Measurements from ENCODE around the gene KCNQ2.

Gene KCNQ2

GRCh38 chr20:63508072-63508768 is 35.8 kb upstream of the KCNQ2 start:
- Histone ChIP-seq H2AFZ (ENCODE audit: low read depth, low read length) (no peak overlapping the region), H3K9me3 (ENCODE audit: low read length) (peaks cover 17% of the 10 kb centered on the region), H3K4me1 (ENCODE audit: insufficient read depth, low read length) (peaks cover 9% of the 10 kb centered on the region), H3K36me3 (ENCODE audit: insufficient read depth, low read length) (no peaks in the 10 kb centered on the region), H3K27me3 (ENCODE audit: insufficient read depth, low read length) (no peaks in the 10 kb centered on the region), H3K4me3 (ENCODE audit: low read length) (no peak overlapping the region)

GRCh38 chr20:63507083-63507743 is 34.8 kb upstream of the KCNQ2 start:
- peaks cover 14% of the 10 kb centered on the region for H3K9me3 ChIP-seq (ENCODE audit: low read length)
- H3K36me3 ChIP-seq (ENCODE audit: insufficient read depth, low read length) = no peaks in the 10 kb centered on the region

GRCh38 chr20:63505723-63506122 is 33.3 kb upstream of the KCNQ2 start:
- Histone ChIP-seq H3K4me3 (ENCODE audit: low read length) (no peak overlapping the region), H2AFZ (ENCODE audit: low read depth, low read length) (no peak overlapping the region), H3K4me1 (ENCODE audit: insufficient read depth, low read length) (peaks cover 21% of the 10 kb centered on the region), H3K27me3 (ENCODE audit: insufficient read depth, low read length) (no peaks in the 10 kb centered on the region), H3K36me3 (ENCODE audit: insufficient read depth, low read length) (no peaks in the 10 kb centered on the region), H3K9me3 (ENCODE audit: low read length) (peaks cover 12% of the 10 kb centered on the region)

More at GRCh38 chr20:63507083-63507743, 34.8 kb upstream of the KCNQ2 start:
- Histone ChIP-seq H2AFZ (ENCODE audit: low read depth, low read length) (no peak overlapping the region), H3K4me1 (ENCODE audit: insufficient read depth, low read length) (peaks cover 18% of the 10 kb centered on the region), H3K4me3 (ENCODE audit: low read length) (no peak overlapping the region), H3K27me3 (ENCODE audit: insufficient read depth, low read length) (no peaks in the 10 kb centered on the region)

- peaks cover 21% of the 10 kb centered on the region for H3K4me1 ChIP-seq (ENCODE audit: insufficient read depth, low read length)
- H3K4me3 ChIP-seq (ENCODE audit: low read length) = no peak overlapping the region
- no peaks in the 10 kb centered on the region for H3K36me3 ChIP-seq (ENCODE audit: insufficient read depth, low read length)
- H2AFZ ChIP-seq (ENCODE audit: low read depth, low read length) = no peak overlapping the region
- no peaks in the 10 kb centered on the region for H3K27me3 ChIP-seq (ENCODE audit: insufficient read depth, low read length)
- H3K9me3 ChIP-seq (ENCODE audit: low read length) = peaks cover 12% of the 10 kb centered on the region
These were observed 32.8 kb upstream of the KCNQ2 start for GRCh38 chr20:63505281-63505680.

GRCh38 chr20:63504642-63505041 is 32.2 kb upstream of the KCNQ2 start:
- Histone ChIP-seq H3K27me3 (ENCODE audit: insufficient read depth, low read length) (no peaks in the 10 kb centered on the region), H3K4me3 (ENCODE audit: low read length) (no peak overlapping the region), H3K4me1 (ENCODE audit: insufficient read depth, low read length) (peaks cover 21% of the 10 kb centered on the region), H2AFZ (ENCODE audit: low read depth, low read length) (no peak overlapping the region), H3K36me3 (ENCODE audit: insufficient read depth, low read length) (no peaks in the 10 kb centered on the region), H3K9me3 (ENCODE audit: low read length) (peaks cover 12% of the 10 kb centered on the region)

GRCh38 chr20:63503524-63503923 is 31.1 kb upstream of the KCNQ2 start:
- Histone ChIP-seq H3K4me1 (ENCODE audit: insufficient read depth, low read length) (peaks cover 25% of the 10 kb centered on the region), H3K9me3 (ENCODE audit: low read length) (peaks cover 12% of the 10 kb centered on the region), H3K36me3 (ENCODE audit: insufficient read depth, low read length) (no peaks in the 10 kb centered on the region), H3K27me3 (ENCODE audit: insufficient read depth, low read length) (no peaks in the 10 kb centered on the region), H3K4me3 (ENCODE audit: low read length) (no peak overlapping the region), H2AFZ (ENCODE audit: low read depth, low read length) (no peak overlapping the region)

GRCh38 chr20:63502671-63503172 is 30.3 kb upstream of the KCNQ2 start:
- Histone ChIP-seq H3K36me3 (ENCODE audit: insufficient read depth, low read length) (no peaks in the 10 kb centered on the region), H3K4me1 (ENCODE audit: insufficient read depth, low read length) (peaks cover 31% of the 10 kb centered on the region), H2AFZ (ENCODE audit: low read depth, low read length) (no peak overlapping the region), H3K9me3 (ENCODE audit: low read length) (peaks cover 12% of the 10 kb centered on the region), H3K4me3 (ENCODE audit: low read length) (no peak overlapping the region), H3K27me3 (ENCODE audit: insufficient read depth, low read length) (peaks cover 5% of the 10 kb centered on the region)

- Histone ChIP-seq H3K4me3 (ENCODE audit: low read length) (no peak overlapping the region), H3K9me3 (ENCODE audit: low read length) (peaks cover 8% of the 10 kb centered on the region), H3K36me3 (ENCODE audit: insufficient read depth, low read length) (no peaks in the 10 kb centered on the region), H2AFZ (ENCODE audit: low read depth, low read length) (no peak overlapping the region), H3K4me1 (ENCODE audit: insufficient read depth, low read length) (peaks cover 31% of the 10 kb centered on the region), H3K27me3 (ENCODE audit: insufficient read depth, low read length) (peaks cover 10% of the 10 kb centered on the region)
These were observed 29.6 kb upstream of the KCNQ2 start for GRCh38 chr20:63501818-63502670.

- no peaks in the 10 kb centered on the region for H3K36me3 ChIP-seq (ENCODE audit: insufficient read depth, low read length)
- H3K9me3 ChIP-seq (ENCODE audit: low read length) = peaks cover 8% of the 10 kb centered on the region
- H3K27me3 ChIP-seq (ENCODE audit: insufficient read depth, low read length) = peaks cover 10% of the 10 kb centered on the region
- H3K4me1 ChIP-seq (ENCODE audit: insufficient read depth, low read length) = peaks cover 31% of the 10 kb centered on the region
- H3K4me3 ChIP-seq (ENCODE audit: low read length) = no peak overlapping the region
- H2AFZ ChIP-seq (ENCODE audit: low read depth, low read length) = no peak overlapping the region
These were observed 28.7 kb upstream of the KCNQ2 start for GRCh38 chr20:63500902-63501817.

- Histone ChIP-seq H3K4me1 (ENCODE audit: insufficient read depth, low read length) (peaks cover 31% of the 10 kb centered on the region), H3K9me3 (ENCODE audit: low read length) (peaks cover 3% of the 10 kb centered on the region), H3K36me3 (ENCODE audit: insufficient read depth, low read length) (no peaks in the 10 kb centered on the region), H2AFZ (ENCODE audit: low read depth, low read length) (no peak overlapping the region), H3K4me3 (ENCODE audit: low read length) (no peak overlapping the region), H3K27me3 (ENCODE audit: insufficient read depth, low read length) (peaks cover 10% of the 10 kb centered on the region)
These were observed 27.9 kb upstream of the KCNQ2 start for GRCh38 chr20:63500151-63500901.

GRCh38 chr20:63499338-63499969 is 27.0 kb upstream of the KCNQ2 start:
- Histone ChIP-seq H3K4me3 (ENCODE audit: low read length) (peak overlapping the region; percentile 24), H3K9me3 (ENCODE audit: low read length) (no peaks in the 10 kb centered on the region), H2AFZ (ENCODE audit: low read depth, low read length) (no peak overlapping the region), H3K4me1 (ENCODE audit: insufficient read depth, low read length) (peaks cover 31% of the 10 kb centered on the region), H3K27me3 (ENCODE audit: insufficient read depth, low read length) (peaks cover 10% of the 10 kb centered on the region), H3K36me3 (ENCODE audit: insufficient read depth, low read length) (no peaks in the 10 kb centered on the region)
